Astrocyte of the cerebellum (primary cell): ENCODE measurements around the gene RNASEH2A.

Experiments
- DNase-seq: peaks from one replicate; pipeline ENCODE4 v3.0.0-alpha.2; 2011; ENCODE audit warnings: low read depth
- H3K4me3 ChIP-seq: 2 replicates; pipeline ENCODE4 v1.5.1; 2011; ENCODE audit warnings: mild to moderate bottlenecking, low read depth, low read length, moderate library complexity
- CTCF ChIP-seq: IDR thresholded peaks from 2 replicates; pipeline ENCODE4 v1.5.1; 2012; ENCODE audit warnings: low read length, low read depth, moderate library complexity, mild to moderate bottlenecking; ENCODE audit errors: missing control alignments
- in situ Hi-C: cut with HindIII; loops from 2 replicates; pipeline ENCODE4 v1.10.0; 2017; ENCODE audit warnings: low sequenced_read_pairs

Gene RNASEH2A

GRCh38 chr19:12782174-12782423 is 24.3 kb upstream of the RNASEH2A start:
- no peak for DNase-seq
- TF ChIP-seq CTCF: no peak

DNA sequence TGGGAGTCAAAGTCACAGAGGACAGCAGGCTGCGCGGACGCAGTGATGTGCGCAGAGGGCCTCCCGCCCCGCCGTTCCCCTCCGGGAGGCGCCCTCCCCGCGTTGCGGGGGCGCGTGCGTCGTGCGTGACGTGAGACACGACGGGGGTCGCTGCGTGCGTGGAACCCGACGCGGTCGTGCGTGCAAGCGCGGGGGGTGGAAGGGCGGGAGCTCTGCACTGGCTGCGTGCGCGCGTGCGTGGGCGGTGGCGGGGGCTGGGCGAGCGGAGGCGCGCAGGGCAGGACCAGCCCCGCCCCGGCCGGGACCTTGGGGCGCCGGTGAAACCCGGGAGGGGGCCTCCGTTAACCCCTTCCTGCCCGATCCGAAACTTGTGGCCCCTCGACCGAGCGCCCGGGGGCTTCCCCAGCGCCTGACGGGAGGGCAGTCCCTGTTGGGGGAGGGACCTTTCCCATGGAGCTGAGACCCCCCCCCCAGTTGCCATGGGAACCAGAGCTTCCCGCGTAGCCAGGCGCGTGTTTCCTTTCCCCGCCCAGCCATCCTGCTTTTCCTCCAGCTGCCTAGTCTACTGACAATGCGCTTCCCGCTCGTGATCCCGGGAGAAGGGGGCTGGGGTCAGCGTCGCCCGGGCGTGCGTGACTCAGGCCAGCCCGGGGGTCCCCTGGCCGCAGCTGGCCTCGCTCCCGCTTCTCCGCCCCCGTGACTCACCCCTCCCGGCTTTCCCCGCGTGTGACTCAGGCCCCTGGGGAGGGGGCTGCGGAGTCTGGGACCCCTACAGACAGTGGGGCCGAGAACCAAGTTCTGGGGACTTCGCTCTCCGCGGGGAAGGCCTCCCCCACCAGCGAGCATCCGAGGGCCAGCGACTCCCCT is 23.7 kb upstream of the RNASEH2A start:
- no peak for DNase-seq
- no peak for TF ChIP-seq CTCF
- in situ Hi-C loops: no loop called here

More at GRCh38 chr19:12782174-12782423, 24.3 kb upstream of the RNASEH2A start:
- in situ Hi-C loops: no loop called here
- H3K4me3 ChIP-seq: peak overlapping the region; percentile 33

DNA sequence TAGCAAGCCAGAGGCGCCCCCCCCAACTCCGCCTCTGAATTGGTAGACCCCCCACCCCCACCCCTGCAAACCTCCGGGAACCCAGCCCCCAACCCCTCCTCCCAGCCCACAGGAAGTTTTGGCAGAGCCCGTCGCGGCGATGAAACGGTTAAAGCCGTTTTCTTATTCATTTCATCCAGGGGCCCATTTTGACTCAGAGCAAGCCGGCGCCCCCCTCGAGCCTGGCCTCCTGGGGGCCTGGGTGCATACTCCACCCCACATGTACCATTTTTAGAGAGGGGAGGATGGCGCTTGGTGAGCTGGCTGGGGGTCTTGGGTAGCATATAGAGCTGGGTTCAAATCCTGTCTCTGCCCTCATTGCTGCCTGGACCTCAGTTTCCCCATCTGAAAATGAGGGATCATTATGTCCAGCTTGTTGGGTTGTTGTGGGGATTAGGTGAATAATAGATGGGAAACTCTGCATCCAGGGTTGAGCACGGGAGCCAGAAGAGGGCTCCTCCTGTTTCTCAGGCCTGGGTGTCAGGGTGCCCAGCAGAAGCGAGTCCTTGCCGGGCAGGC is 23.0 kb upstream of the RNASEH2A start:
- in situ Hi-C loops: no loop called here
- no peak for TF ChIP-seq CTCF
- H3K4me3 ChIP-seq: peak overlapping the region; percentile 33
- no peak for DNase-seq

More for the DNA sequence above, 23.7 kb upstream of the RNASEH2A start:
- peak overlapping the region; percentile 33 for H3K4me3 ChIP-seq

DNA sequence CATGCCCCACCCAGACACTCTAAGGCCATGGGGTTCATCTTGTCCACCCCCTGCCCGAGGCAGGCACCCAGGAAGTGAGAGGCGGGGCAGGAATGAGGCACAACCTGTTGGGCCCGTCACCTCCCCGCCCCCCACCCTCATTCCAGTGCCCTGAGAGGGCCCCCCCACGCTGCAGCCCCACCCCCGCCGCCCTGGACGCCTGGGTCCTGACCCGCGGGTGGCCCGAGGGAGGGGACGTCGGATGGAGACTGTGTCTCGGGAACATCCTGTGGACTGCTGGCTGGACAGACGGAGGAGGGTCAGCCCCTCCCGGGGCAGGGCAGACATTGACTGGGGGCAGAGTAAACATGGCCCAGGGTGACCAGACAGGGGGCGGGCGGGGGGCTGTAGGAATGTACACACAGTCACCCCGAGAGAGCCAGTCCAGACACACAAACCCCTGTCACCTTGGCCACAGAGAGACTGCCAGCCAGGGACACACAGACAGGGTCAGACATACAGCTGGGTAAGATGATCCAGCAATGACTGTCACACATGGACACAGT is 22.5 kb upstream of the RNASEH2A start:
- no peak for DNase-seq
- TF ChIP-seq CTCF: no peak
- in situ Hi-C loops: no loop called here
- no peak overlapping the region for H3K4me3 ChIP-seq

DNA sequence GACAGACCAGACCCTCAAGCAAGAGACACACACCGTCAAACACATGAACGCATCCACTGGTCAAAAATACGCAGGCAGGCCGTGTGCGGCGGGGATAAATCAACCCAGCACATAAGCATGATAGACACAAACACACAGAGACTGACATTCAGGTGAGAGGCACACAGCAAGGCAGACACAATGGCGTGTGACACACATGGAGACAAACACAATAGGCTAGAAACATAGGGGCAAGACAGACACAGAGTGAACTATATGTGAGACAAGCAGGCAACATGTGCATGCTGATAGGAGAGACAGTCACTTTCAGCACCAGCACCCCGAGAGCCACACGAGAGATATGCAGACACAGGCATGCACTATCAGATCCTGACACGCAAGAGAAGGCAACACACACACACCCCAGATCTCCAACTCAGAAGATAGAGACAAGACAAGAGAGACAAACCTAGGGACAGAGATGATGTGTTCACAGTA is 22.0 kb upstream of the RNASEH2A start:
- in situ Hi-C loops: no loop called here
- TF ChIP-seq CTCF: no peak
- H3K4me3 ChIP-seq: no peak overlapping the region
- DNase-seq: no peak

GRCh38 chr19:12784871-12785430 is 21.4 kb upstream of the RNASEH2A start:
- no peak for TF ChIP-seq CTCF

More at GRCh38 chr19:12784871-12785430, 21.4 kb upstream of the RNASEH2A start:
- in situ Hi-C loops: no loop called here
- no peak overlapping the region for H3K4me3 ChIP-seq
- DNase-seq: no peak
